HG03575 (cell line): ENCODE results near the gene TENT5C.

Source experiments
- ATAC-seq: cut with Tn5 transposase; IDR thresholded peaks from one replicate; pipeline ENCODE4 v1.9.1; 2021; ENCODE audit not compliant: unreplicated experiment, insufficient number of reproducible peaks, low FRiP score; ENCODE audit errors: extremely low read depth

TENT5C gene

DNA sequence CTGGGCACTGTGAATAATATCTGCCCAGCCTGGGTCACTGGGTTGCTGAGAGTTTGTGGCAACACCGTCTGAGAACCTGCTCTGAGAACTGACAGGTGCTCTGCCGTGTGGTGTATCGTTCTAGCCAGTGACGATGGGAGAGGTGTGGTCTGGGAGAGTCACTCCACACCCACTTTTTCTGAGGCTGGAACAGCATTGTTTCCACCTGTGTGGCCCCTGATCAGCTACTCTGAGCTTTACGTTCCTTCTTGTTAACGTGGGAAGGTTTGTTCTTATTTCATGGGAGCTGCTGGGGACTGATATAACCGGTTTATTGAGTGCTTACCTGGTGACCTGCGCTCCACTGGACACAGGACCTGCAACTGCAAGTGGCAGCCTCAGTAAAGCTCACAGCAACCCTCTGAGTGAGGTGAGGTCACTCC, 34.8 kb upstream of the TENT5C start:
- ATAC-seq, result no peak

- no peak for ATAC-seq
These were observed 34.4 kb upstream of the TENT5C start for GRCh38 chr1:117571496-117571895.

DNA sequence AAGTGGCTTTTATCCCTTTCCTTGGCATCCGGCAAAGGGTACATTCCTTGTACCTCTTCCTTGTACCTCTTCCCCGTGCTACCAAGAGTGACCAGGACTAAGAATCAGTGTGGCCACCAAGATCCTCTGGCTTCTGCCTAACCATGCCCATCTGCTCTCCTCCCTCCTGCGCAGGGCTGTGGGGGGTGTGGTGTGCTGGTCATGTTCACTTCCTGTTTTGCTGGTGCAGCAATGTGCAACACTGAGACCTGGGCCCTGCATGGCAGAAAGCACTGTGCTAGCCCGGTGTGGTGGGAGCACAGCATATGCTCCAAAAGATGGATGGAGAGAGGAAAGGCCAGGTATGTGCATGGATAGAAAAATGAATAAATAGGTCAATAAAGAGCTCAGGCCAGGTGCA, 33.3 kb upstream of the TENT5C start:
- ATAC-seq, result no peak

GRCh38 chr1:117573386-117574023, 32.3 kb upstream of the TENT5C start:
- no peak for ATAC-seq

GRCh38 chr1:117574161-117574835, 31.6 kb upstream of the TENT5C start:
- no peak for ATAC-seq

- ATAC-seq, result no peak
These were observed 30.1 kb upstream of the TENT5C start for GRCh38 chr1:117575586-117576225.

DNA sequence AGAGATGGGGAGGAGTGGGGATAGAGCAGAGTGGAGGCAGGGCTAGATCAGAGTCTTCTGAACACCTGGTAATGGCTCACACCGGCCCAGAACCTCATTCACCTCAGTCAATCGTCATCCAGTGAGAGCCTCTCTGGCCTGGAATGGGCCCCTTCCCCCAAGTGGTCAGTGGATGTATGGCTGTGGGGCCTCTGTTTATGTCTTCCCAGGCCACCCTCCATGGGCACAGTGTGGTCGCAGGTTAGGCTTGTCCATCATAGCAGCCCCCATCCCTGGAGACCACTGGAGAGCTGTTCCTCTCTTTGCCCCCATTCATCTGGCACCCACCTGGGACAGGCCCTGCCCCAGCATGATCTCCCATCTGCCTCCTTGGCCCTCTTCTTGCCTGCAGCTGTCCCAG, 29.6 kb upstream of the TENT5C start:
- no peak for ATAC-seq

DNA sequence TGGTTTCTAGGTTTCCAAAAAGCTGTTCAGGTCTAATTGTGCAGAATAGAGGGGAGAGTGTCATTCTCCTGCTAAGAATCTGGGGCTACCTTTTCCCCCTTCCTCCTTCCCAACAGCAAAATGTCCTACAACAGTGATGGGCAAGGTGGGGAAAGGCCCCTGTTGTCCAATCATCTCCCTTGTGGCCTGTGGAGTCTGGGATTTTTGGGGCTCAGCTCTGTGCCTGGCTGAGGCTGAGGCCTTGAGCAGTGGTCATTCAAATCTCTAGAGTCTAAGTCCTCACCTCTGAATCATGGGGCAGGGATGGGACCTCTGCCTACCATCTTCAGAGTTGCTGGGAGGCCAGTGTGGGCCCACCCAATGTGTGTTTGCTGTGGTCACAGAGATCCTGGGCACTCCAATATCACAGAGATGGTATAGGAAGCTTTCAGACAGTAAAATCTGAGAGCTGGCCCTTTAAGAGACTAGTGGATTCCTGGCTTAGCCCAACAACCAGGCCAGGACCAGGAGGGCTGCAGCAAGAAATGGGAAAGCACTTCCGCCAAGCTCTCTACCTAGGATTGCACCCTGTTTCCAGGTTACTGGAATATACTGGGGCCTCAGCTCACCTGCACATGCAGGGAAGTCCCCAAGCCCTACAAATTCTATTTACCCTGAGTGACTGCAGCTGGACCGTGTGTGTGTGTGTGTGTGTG, 28.5 kb upstream of the TENT5C start:
- no peak for ATAC-seq

DNA sequence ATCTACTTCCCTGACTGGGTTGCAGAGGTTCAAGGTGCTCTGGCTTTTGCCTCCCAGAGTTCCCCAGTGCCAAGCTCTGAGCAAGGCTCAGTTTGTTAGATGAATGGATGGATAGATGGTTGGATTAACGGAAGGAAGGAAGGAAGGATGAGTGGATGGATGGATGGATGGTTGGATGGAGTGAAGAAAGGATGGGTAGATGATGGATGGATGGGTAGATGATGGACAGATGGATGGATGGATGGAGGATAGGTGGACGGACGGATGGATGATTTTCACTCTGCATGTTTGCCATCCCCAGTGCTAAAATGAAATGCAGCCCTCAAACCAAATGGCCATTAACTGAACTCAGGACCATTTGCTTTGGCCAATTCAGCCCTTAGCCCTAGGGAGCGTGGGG, 27.4 kb upstream of the TENT5C start:
- ATAC-seq, result no peak

GRCh38 chr1:117579221-117579906, 26.5 kb upstream of the TENT5C start:
- ATAC-seq, result no peak

- no peak for ATAC-seq
These were observed 25.4 kb upstream of the TENT5C start for GRCh38 chr1:117580436-117580835.

GRCh38 chr1:117580882-117581281, 25.0 kb upstream of the TENT5C start:
- no peak for ATAC-seq

GRCh38 chr1:117581391-117581943, 24.4 kb upstream of the TENT5C start:
- ATAC-seq, result no peak

GRCh38 chr1:117582451-117582850, 23.4 kb upstream of the TENT5C start:
- no peak for ATAC-seq

DNA sequence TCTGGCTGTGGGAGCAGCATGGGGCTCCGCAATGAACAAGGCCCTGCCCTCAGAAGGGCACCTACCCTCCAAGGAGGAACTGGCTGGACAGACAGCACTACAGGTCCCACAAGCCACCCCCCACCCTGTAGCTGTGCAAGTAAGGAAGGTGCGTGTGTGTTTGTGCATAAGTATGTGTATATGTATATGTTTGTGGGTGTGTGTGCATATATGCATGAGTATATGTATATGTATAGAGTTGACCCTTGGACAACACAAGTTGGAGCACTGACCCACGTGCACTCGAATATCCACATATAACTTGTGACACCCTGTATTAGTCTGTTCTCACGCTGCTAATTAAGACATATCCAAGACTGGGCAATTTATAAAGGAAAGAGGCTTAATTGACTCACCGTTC, 22.6 kb upstream of the TENT5C start:
- no peak for ATAC-seq

DNA sequence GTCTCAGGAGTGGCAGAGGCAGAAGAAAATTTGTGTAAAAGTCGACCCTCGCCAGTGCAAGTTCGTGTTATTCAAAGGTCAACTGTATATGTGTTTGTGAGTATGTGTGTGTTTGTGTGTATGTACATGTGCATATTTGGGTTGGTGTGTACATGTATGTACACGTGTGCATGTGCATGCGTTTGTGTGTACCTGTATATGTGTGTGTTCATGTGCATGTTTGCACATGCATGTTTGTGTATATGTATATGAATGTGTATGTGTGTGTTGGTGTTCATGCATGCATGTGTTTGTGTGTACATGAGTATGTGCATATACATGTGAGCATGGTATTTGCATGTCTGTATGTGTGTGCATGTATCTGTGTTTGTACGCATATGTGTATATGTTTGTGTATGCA, 21.7 kb upstream of the TENT5C start:
- ATAC-seq, result no peak

DNA sequence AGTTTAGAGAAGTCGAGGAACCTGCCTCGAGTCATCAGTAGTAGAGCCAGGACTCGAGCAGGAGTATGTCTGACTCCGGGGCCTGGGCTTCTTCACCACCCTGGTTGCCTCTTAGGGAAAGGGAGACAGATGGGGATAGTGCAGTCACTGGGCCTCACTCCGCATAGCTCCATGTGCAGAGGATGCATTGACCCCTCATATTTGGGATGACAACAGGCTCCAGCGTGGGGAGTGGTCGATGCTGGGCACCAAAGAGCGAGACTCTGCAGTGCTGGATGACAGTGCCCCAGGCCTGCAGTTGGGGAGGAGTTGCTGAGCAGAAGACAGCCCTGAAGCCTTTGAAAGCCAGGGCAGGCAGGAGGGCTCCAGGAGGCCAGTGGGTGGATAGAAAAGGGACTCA, 20.8 kb upstream of the TENT5C start:
- ATAC-seq, result no peak

DNA sequence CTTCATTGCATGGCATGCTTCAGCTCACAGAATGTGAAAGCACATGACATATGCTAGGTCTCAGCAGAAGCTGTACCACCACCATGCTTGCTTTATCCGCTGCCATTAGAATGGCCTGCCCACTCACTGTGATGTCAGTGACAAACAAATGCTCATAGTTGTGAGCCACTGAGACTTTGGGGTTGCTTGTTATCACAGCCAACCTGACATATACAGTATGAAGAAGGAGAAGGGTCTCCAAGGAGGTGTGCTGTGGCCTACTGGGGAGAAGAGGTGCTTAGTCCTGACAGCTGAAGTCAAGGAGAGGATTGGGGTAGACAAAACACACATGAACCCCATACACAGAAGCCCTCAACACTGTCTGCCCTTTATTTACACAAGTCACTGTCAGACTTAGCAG, 19.5 kb upstream of the TENT5C start:
- no peak for ATAC-seq
